ENCODE measurements around the gene LLGL2.

Gene LLGL2

DNA sequence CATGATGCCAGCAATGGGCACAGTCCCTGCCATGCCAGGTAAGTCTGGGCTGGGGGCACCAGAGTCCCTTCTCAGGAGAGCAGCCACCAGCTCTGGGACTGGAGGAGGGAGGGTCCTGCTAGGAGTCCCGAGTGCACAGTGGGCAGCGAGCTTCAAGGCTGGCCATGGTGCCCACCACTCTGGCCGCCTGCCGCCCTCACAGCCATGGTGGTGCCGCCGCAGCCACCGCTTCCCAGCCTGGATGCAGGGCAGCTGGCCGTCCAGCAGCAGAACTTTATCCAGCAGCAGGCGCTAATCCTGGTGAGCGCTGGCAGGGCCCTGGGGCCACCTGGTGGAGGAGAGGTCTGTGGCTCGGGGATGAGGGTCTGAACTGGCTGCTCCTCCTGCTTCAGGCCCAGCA is 89.8 kb downstream of the LLGL2 start:
- no peak for DNase-seq (ENCODE audit: low read depth)

DNA sequence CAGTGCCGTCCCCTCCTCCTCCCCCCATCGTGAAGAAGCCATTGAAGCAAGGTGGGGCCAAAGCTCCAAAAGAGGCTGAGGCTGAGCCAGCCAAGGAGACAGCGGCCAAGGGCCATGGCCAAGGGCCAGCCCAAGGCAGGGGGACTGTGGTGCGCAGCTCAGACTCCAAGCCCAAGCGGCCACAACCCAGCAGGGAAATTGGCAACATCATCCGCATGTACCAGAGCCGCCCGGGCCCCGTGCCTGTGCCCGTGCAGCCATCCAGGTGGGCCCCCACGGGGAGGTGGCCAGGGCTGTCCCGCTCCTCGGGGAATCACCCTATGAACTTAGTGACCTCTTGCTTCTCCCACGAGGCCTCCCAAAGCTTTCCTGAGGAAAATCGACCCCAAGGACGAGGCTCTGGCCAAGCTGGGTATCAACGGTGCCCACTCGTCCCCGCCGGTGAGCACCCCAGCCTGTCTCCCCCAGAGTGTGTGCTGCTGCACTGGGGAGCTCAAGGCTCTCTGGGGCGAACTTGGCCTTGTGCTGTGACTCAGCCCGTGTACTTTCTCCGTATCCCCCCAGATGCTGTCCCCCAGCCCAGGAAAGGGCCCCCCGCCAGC is 91.1 kb downstream of the LLGL2 start:
- no peak for DNase-seq (ENCODE audit: low read depth)

DNA sequence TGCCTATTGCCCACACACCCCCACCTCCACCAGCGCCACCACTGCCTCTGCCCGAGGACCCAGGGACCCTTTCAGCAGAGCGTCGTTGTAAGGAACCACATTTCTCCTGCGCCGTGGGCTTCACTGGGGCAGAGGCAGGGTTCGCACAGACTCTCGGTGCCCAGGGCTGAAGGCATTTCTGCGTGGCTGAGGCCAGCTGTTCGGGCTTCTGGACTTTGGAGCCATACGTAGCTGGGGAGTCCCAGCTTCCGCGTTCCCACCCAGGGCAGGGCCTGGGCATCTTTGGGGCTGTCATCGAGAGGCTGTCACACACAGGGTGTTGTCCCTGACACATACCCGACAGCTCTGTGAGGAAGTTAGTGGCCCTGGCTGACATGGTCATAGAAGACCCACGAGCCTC is 91.7 kb downstream of the LLGL2 start:
- no peak for DNase-seq (ENCODE audit: low read depth)

DNA sequence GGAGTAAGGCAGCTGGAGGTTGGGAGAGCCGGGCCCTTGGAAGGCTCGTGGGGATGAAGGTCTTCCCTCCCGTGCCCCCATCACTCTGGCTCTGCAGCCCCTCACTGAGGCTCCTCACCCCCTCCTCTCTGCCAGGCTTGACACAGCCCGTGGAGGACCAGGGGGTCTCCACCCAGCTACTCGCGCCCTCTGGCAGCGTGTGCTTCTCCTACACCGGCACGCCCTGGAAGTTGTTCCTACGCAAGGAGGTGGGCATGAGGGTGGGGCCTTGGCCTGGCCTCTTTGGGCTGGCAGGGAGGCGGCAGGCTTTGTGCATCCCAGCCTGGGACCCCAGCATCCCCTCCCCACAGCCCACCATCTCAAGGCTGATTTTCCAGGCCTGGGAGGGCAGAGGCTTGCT is 92.2 kb downstream of the LLGL2 start:
- DNase-seq (ENCODE audit: low read depth) = no peak

DNA sequence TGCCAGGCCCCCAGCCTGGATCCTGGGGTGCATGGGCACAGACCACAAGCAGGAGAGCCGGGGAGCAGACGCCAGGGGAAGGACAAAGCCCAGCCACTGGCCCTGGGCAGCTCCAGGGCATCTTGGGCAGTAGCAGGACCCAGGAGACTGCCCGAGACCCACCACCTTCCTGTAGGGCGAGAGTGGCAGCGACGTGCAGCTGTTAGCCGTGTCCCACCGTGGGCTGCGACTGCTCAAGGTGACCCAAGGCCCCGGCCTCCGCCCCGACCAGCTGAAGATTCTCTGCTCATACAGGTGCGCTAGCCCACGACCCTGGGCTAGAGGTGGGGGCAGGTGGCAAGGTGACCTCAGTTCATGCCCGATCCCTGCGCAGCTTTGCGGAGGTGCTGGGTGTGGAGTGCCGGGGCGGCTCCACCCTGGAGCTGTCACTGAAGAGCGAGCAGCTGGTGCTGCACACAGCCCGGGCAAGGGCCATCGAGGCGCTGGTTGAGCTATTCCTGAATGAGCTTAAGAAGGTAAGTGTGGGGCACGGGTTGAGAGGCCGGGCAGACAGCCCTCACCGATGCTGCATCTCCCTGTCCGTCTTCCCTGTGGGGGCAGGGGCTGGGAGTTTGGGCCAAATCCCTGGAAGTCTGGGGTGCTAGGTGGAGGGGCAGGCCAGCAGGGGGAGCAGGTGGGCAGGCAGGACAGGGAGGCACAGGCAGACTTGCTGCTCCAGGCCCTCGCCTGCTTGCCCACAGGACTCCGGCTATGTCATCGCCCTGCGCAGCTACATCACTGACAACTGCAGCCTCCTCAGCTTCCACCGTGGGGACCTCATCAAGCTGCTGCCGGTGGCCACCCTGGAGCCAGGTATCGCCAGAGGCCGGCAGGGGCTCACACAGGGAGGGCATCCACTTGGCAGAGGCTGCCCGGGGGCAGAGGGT is 94.3 kb downstream of the LLGL2 start:
- DNase-seq (ENCODE audit: low read depth) = no peak

DNA sequence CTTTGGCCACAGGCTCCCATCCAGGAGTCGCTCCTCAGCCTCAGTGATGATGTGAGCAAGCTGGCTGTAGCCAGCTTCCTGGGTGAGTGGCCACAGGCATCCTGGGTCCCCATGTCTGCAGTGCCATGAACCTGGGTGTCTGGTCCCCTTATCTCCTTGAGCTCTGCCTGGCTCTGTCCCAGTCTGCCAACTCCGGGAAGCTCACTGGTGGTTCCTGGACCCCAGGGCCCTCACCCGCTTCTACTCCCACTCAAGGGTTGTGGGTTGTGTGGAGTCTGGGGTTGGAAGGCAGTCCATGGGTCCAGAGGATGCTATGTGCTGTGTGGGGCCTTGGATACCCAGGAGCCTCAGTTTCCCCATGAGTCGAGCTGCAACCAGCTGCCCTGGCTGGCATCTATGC is 96.0 kb downstream of the LLGL2 start:
- no peak for DNase-seq (ENCODE audit: low read depth)

DNA sequence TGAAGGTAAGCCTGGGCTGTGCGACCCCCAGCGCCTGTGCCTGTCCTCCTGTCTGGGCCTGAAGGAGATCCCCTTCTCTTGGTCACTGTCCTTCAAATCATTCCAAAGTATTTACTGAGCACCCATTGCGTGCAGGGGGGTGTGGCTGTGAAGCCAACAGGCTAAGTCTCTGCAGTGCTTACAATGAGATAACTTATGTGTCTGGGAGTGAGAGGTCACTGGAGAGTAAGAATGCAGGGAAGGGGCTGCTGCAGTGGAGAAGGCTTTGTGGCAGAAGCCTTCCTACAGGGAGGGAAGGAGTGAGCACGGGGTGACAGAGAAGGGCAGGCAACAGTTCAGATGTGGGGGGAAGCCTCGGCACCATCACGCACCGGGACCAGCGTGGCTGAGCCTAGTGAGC is 96.6 kb downstream of the LLGL2 start:
- no peak for DNase-seq (ENCODE audit: low read depth)

DNA sequence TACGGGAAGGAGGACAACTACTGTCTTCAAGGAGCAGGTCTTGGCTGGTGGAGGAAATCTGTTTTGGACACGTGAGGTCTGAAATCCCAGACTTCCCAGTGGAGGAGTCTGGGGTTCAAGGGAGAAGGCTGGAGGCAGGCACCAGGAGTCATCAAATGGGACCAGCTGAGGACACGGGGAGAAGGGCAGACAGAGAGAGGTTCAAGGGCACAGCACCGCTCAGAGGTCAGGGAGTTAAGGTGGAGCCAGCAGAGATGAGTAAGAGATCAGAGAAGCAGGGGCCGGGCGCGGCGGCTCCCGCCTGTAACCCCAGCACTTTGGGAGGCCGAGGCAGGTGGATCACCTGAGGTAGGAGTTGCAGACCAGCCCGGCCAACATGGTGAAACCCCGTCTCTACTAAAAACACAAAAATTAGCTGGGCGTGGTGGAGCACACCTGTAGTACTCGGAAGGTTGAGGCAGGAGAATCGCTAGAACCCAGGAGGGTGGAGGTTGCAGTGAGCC is 97.3 kb downstream of the LLGL2 start:
- no peak for DNase-seq (ENCODE audit: low read depth)

DNA sequence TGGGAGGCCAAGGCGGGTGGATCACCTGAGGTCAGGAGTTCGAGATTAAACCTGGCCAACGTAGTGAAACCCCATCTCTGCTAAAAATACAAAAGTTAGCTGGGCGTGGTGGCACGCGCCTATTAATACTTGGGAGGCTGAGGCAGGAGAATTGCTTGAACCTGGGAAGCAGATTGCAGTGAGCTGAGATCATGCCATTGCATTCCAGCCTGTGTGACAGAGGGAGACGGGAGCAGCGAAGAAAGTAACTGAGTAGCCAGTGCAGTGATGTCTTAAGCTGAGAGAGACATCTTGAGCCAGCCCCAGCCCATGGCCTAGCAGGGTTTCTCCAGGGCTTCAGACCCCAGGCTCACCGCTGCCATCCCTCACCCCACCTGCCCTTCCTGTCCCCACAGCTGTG is 97.9 kb downstream of the LLGL2 start:
- no peak for DNase-seq (ENCODE audit: low read depth)

DNA sequence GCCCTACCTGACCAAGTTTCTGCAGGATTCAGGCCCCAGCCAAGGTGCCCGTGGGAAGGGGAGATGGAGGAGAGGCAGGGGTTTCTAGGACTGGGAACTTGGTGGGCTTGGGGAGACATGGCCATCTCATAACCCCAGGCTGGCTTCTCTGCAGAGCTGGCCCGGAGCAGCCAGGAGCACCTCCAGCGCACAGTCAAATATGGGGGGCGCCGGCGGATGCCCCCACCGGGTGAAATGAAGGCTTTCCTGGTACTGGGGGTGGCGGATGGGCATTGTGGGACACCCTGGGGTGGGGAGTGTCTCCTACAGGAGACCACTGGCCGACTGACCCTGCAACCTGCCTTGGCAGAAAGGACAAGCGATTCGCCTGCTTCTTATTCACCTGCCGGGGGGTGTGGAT is 98.5 kb downstream of the LLGL2 start:
- no peak for DNase-seq (ENCODE audit: low read depth)
